HG03520 (cell line): ENCODE measurements around the gene LRRC45.

ENCODE experiments used
- ATAC-seq: cut with Tn5 transposase; IDR thresholded peaks from one replicate; pipeline ENCODE4 v1.9.1; 2021; ENCODE audit warnings: mild to moderate bottlenecking, moderate library complexity; ENCODE audit not compliant: unreplicated experiment

The LRRC45 gene

GRCh38 chr17:82049106-82049505 is 26.0 kb downstream of the LRRC45 start:
- ATAC-seq = no peak

- ATAC-seq = no peak
These were observed 26.4 kb downstream of the LRRC45 start for GRCh38 chr17:82049521-82049971.

GRCh38 chr17:82050152-82050760 is 27.2 kb downstream of the LRRC45 start:
- no peak for ATAC-seq

- no peak for ATAC-seq
These were observed 27.9 kb downstream of the LRRC45 start for GRCh38 chr17:82050761-82051641.

- ATAC-seq = no peak
These were observed 28.9 kb downstream of the LRRC45 start, which contains the start of the genes GPS1 and RFNG for GRCh38 chr17:82051776-82052637. Gene GPS1 (plus strand): TSS chr17:82051898. CDS start chr17:82051932, 34 bp downstream. Gene RFNG (minus strand): TSS chr17:82051811. CDS start chr17:82051766, 45 bp downstream.

- ATAC-seq = no peak
These were observed 29.5 kb downstream of the LRRC45 start for GRCh38 chr17:82052638-82053059.

GRCh38 chr17:82053130-82053529 is 30.0 kb downstream of the LRRC45 start:
- no peak for ATAC-seq

GRCh38 chr17:82053556-82054263 is 30.6 kb downstream of the LRRC45 start:
- no peak for ATAC-seq

- no peak for ATAC-seq
These were observed 31.4 kb downstream of the LRRC45 start for GRCh38 chr17:82054351-82055022.

- no peak for ATAC-seq
These were observed 32.2 kb downstream of the LRRC45 start for GRCh38 chr17:82055023-82055964.

- ATAC-seq = no peak
These were observed 33.0 kb downstream of the LRRC45 start for GRCh38 chr17:82055965-82056728.

- ATAC-seq = no peak
These were observed 33.9 kb downstream of the LRRC45 start for GRCh38 chr17:82056729-82057621.

- ATAC-seq = no peak
These were observed 35.2 kb downstream of the LRRC45 start for GRCh38 chr17:82058230-82058854.

GRCh38 chr17:82058855-82059249 is 35.7 kb downstream of the LRRC45 start:
- no peak for ATAC-seq

GRCh38 chr17:82059272-82060000 is 36.3 kb downstream of the LRRC45 start:
- no peak for ATAC-seq

GRCh38 chr17:82060001-82060380 is 36.9 kb downstream of the LRRC45 start:
- no peak for ATAC-seq
